ENCODE results near the gene TDP1.

DNA sequence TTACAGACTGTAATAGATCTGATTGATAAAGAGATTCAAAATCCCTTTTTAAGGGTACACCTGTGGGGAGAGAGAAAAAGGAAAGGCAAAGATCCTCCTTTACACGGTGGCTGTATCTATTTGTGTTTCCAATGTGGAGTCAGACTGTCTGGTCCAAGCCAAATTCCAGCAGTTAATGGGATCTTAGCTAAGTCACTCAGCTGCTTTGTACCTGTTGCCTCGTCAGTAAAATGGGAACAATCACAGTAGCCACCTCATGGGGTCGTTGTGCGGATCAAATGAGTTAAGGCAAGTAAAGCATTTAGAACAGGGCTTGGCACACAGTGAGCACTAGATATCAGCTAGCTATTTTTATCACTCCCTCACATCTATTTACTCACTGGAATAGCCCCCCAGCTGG, 48.1 kb upstream of the TDP1 start:
- TF ChIP-seq ZNF274 (IDR thresholded peaks at IDR 0.05; ENCODE audit: low read depth, low read length) (no peak), YY1 (IDR thresholded peaks at IDR 0.05; ENCODE audit: insufficient read depth, insufficient read length) (no peak), SUZ12 (IDR thresholded peaks at IDR 0.05; ENCODE audit: extremely low read depth, insufficient read depth, insufficient read length) (no peak)
